Keratinocyte (primary cell): ENCODE measurements around the gene PPFIBP2.

Experiments
- EZH2 ChIP-seq: IDR thresholded peaks from one replicate; pipeline ENCODE4 v1.6.1; 2012; ENCODE audit warnings: inconsistent platforms, mild to moderate bottlenecking, low read length, moderate library complexity
- TF ChIP-seq, protein P1 (sequence below), 3 experiments: IDR thresholded peaks in 1 of 3; conservative IDR thresholded peaks in 1 of 3; optimal IDR thresholded peaks in 1 of 3; 2 replicates in 2 of 3; 3 replicates in 1 of 3; pipeline versions ENCODE3 to v1.5.1; 2011; ENCODE audit warnings: low read length in 3 of 3, mild to moderate bottlenecking in 3 of 3, moderate library complexity in 2 of 3, control low read depth in 1 of 3, inconsistent platforms in 1 of 3; ENCODE audit not compliant: insufficient read depth in 2 of 3; ENCODE audit errors: extremely low read depth in 1 of 3

DNA sequence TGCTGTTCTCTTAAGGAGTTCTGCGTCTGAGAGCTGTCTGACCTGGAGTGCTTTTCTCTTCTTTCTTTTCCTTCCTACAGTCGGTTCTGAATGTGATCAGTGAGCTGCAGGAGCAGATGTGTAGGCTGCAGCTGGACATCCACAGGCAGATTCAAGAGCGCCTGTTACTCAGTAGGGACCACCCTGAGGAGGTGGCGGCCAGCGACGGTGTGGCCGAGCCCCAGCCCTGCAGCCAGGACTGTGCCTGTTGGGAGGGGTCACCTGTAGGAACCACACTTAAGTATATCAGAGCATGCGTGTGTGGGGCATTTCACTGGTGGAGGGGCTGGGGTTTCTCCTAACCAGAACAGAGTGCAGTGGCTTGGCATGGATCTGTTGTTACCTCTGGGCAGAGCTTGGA is 103.2 kb downstream of the PPFIBP2 start:
- TF ChIP-seq, protein P1, sequence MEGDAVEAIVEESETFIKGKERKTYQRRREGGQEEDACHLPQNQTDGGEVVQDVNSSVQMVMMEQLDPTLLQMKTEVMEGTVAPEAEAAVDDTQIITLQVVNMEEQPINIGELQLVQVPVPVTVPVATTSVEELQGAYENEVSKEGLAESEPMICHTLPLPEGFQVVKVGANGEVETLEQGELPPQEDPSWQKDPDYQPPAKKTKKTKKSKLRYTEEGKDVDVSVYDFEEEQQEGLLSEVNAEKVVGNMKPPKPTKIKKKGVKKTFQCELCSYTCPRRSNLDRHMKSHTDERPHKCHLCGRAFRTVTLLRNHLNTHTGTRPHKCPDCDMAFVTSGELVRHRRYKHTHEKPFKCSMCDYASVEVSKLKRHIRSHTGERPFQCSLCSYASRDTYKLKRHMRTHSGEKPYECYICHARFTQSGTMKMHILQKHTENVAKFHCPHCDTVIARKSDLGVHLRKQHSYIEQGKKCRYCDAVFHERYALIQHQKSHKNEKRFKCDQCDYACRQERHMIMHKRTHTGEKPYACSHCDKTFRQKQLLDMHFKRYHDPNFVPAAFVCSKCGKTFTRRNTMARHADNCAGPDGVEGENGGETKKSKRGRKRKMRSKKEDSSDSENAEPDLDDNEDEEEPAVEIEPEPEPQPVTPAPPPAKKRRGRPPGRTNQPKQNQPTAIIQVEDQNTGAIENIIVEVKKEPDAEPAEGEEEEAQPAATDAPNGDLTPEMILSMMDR (optimal IDR thresholded peaks at IDR 0.05 in 1 of 3, IDR thresholded peaks at IDR 0.05 in 1 of 3, conservative IDR thresholded peaks at IDR 0.05 in 1 of 3; ENCODE audit: extremely low read depth in 1 of 3, insufficient read depth in 2 of 3, low read length in 3 of 3) = no peak
- TF ChIP-seq EZH2 = no peak
